Neural cell (in vitro differentiated cells): Measurements from ENCODE around the gene CRYZL1. TPM values are rescaled to one million over a fixed set of nuclear protein-coding genes. Genes with fewer than 3 reads are reported as not detected.

Source experiments
- H2AFZ ChIP-seq: fragments of 200-600, 300-800 bp; sonication (generic), shearing (Covaris generic); 2 replicates; pipeline ENCODE4 v1.6.0; 2014; ENCODE audit warnings: low read depth, mild to moderate bottlenecking, antibody characterized with exemption, low read length, moderate library complexity
- H3F3A ChIP-seq: fragments of 200-600 bp; shearing (Covaris generic); 2 replicates; pipeline ENCODE4 v1.6.1; 2016; ENCODE audit warnings: mild to moderate bottlenecking, moderate library complexity, mixed read lengths, antibody characterized with exemption, low read length; ENCODE audit not compliant: insufficient read depth, poor library complexity, severe bottlenecking
- H3K27ac ChIP-seq: fragments of 200-600, 300-800 bp; sonication (generic), shearing (Covaris generic); 2 replicates; pipeline ENCODE4 v1.5.1; 2014; ENCODE audit warnings: mild to moderate bottlenecking, low read length, moderate library complexity
- H3K27me3 ChIP-seq: fragments of 300-800, 200-600 bp; sonication (generic), shearing (Covaris generic); 2 replicates; pipeline ENCODE4 v1.6.0; 2014; ENCODE audit warnings: mild to moderate bottlenecking, low read depth, low read length, moderate library complexity; ENCODE audit not compliant: insufficient read depth
- H3K36me3 ChIP-seq: fragments of 300-800, 200-600 bp; sonication (generic), shearing (Covaris generic); 2 replicates; pipeline ENCODE4 v1.5.1; 2014; ENCODE audit warnings: mild to moderate bottlenecking, antibody characterized with exemption, low read length, moderate library complexity; ENCODE audit not compliant: insufficient read depth
- H3K4me2 ChIP-seq: fragments of 300-800, 200-600 bp; sonication (generic), shearing (Covaris generic); 2 replicates; pipeline ENCODE4 v1.6.0; 2014; ENCODE audit warnings: mild to moderate bottlenecking, low read length
- H3K4me3 ChIP-seq: fragments of 300-800, 200-600 bp; sonication (generic), shearing (Covaris generic); 2 replicates; pipeline ENCODE4 v1.5.1; 2014; ENCODE audit warnings: mild to moderate bottlenecking, low read length, moderate library complexity
- H3K79me2 ChIP-seq: fragments of 200-600 bp; shearing (Covaris generic); replicated peaks from 2 replicates; pipeline ENCODE4 v1.6.0; 2014; ENCODE audit warnings: mild to moderate bottlenecking, low read length, moderate library complexity; ENCODE audit not compliant: insufficient read depth
- H3K9ac ChIP-seq: fragments of 300-800, 200-600 bp; sonication (generic), shearing (Covaris generic); 2 replicates; pipeline ENCODE4 v1.6.1; 2016; ENCODE audit warnings: mild to moderate bottlenecking, low read length, mixed read lengths
- H3K9me2 ChIP-seq: fragments of 200-600 bp; shearing (Covaris generic); 2 replicates; pipeline ENCODE4 v1.6.1; 2016; ENCODE audit warnings: mild to moderate bottlenecking, low read length, mixed read lengths; ENCODE audit not compliant: insufficient read depth
- H3K9me3 ChIP-seq: fragments of 200-600, 300-800 bp; sonication (generic), shearing (Covaris generic); 2 replicates; pipeline ENCODE4 v1.6.1; 2016; ENCODE audit warnings: mild to moderate bottlenecking, mixed run types, low read length, moderate library complexity, mixed read lengths
- H4K20me1 ChIP-seq: fragments of 200-600 bp; shearing (Covaris generic); 2 replicates; pipeline ENCODE4 v1.6.1; 2016; ENCODE audit warnings: mild to moderate bottlenecking, mixed run types; ENCODE audit not compliant: insufficient read depth
- EP300 ChIP-seq: fragments of 450-650 bp; conservative IDR thresholded peaks from 2 replicates; pipeline ENCODE4 v1.6.1; 2014; ENCODE audit warnings: antibody characterized with exemption, mild to moderate bottlenecking, moderate library complexity; ENCODE audit not compliant: poor library complexity, severe bottlenecking
- EZH2 ChIP-seq: fragments of 200-600, 300-800 bp; shearing (Covaris generic), sonication (generic); IDR thresholded peaks from 2 replicates; pipeline ENCODE4 v1.6.1; 2014; ENCODE audit warnings: antibody characterized with exemption, low read length, borderline replicate concordance, mild to moderate bottlenecking; ENCODE audit not compliant: insufficient read depth, poor library complexity, severe bottlenecking
- MXI1 ChIP-seq: fragments of 450-650 bp; conservative IDR thresholded peaks from 2 replicates; pipeline ENCODE4 v1.6.1; 2014; ENCODE audit warnings: antibody characterized with exemption, mild to moderate bottlenecking; ENCODE audit not compliant: poor library complexity, severe bottlenecking
- POLR2AphosphoS5 ChIP-seq: IDR thresholded peaks from 2 replicates; pipeline ENCODE4 v1.6.1; 2012
- RAD21 ChIP-seq: fragments of 450-650 bp; conservative IDR thresholded peaks from 2 replicates; pipeline ENCODE4 v1.6.1; 2014; ENCODE audit warnings: antibody characterized with exemption, mild to moderate bottlenecking, moderate library complexity
- SMC3 ChIP-seq: fragments of 450-650 bp; conservative IDR thresholded peaks from 2 replicates; pipeline ENCODE4 v1.6.1; 2014; ENCODE audit warnings: antibody characterized with exemption, mild to moderate bottlenecking, moderate library complexity; ENCODE audit not compliant: poor library complexity
- TAF1 ChIP-seq: IDR thresholded peaks from 2 replicates; pipeline ENCODE4 v1.6.1; 2012; ENCODE audit warnings: low read depth
- polyA plus RNA-seq: library from polyadenylated mRNA; depleted of rRNA; stranded (reverse); fragments of >200 nt; gene quantifications from 2 replicates; pipeline ENCODE4 v1.2.3, GENCODE V29; 2014
- TF ChIP-seq, protein P1 (sequence below): IDR thresholded peaks from 2 replicates; pipeline ENCODE4 v1.6.1; 2012; ENCODE audit warnings: borderline replicate concordance
- TF ChIP-seq, protein P2 (sequence below): fragments of 450-650 bp; IDR thresholded peaks from 2 replicates; pipeline ENCODE4 v1.5.1; 2014; ENCODE audit warnings: antibody characterized with exemption, mild to moderate bottlenecking, moderate library complexity; ENCODE audit not compliant: poor library complexity, severe bottlenecking

Gene CRYZL1
- polyA plus RNA-seq, 1 donor from 2014 or later, result 54.3 TPM

DNA sequence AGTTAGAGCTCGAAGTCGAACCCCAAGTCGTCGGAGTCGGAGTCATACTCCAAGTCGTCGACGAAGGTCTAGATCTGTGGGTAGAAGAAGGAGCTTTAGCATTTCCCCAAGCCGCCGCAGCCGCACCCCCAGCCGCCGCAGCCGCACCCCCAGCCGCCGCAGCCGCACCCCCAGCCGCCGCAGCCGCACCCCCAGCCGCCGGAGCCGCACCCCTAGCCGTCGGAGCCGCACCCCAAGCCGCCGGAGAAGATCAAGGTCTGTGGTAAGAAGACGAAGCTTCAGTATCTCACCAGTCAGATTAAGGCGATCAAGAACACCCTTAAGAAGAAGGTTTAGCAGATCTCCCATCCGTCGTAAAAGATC, 86.6 kb downstream of the CRYZL1 start:
- no peak for TF ChIP-seq SMC3
- TF ChIP-seq, protein P1, sequence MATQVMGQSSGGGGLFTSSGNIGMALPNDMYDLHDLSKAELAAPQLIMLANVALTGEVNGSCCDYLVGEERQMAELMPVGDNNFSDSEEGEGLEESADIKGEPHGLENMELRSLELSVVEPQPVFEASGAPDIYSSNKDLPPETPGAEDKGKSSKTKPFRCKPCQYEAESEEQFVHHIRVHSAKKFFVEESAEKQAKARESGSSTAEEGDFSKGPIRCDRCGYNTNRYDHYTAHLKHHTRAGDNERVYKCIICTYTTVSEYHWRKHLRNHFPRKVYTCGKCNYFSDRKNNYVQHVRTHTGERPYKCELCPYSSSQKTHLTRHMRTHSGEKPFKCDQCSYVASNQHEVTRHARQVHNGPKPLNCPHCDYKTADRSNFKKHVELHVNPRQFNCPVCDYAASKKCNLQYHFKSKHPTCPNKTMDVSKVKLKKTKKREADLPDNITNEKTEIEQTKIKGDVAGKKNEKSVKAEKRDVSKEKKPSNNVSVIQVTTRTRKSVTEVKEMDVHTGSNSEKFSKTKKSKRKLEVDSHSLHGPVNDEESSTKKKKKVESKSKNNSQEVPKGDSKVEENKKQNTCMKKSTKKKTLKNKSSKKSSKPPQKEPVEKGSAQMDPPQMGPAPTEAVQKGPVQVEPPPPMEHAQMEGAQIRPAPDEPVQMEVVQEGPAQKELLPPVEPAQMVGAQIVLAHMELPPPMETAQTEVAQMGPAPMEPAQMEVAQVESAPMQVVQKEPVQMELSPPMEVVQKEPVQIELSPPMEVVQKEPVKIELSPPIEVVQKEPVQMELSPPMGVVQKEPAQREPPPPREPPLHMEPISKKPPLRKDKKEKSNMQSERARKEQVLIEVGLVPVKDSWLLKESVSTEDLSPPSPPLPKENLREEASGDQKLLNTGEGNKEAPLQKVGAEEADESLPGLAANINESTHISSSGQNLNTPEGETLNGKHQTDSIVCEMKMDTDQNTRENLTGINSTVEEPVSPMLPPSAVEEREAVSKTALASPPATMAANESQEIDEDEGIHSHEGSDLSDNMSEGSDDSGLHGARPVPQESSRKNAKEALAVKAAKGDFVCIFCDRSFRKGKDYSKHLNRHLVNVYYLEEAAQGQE, result no peak
- no peak for TF ChIP-seq MXI1
- TF ChIP-seq, protein P2, sequence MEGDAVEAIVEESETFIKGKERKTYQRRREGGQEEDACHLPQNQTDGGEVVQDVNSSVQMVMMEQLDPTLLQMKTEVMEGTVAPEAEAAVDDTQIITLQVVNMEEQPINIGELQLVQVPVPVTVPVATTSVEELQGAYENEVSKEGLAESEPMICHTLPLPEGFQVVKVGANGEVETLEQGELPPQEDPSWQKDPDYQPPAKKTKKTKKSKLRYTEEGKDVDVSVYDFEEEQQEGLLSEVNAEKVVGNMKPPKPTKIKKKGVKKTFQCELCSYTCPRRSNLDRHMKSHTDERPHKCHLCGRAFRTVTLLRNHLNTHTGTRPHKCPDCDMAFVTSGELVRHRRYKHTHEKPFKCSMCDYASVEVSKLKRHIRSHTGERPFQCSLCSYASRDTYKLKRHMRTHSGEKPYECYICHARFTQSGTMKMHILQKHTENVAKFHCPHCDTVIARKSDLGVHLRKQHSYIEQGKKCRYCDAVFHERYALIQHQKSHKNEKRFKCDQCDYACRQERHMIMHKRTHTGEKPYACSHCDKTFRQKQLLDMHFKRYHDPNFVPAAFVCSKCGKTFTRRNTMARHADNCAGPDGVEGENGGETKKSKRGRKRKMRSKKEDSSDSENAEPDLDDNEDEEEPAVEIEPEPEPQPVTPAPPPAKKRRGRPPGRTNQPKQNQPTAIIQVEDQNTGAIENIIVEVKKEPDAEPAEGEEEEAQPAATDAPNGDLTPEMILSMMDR, result no peak
- no peak for TF ChIP-seq TAF1
- no peak for TF ChIP-seq EZH2
- TF ChIP-seq RAD21, result no peak
- TF ChIP-seq POLR2AphosphoS5, result no peak
- TF ChIP-seq EP300, result no peak
- peak overlapping the region; percentile 39 for H3K4me3 ChIP-seq
- no peak overlapping the region for H2AFZ ChIP-seq
- no peaks in the 10 kb centered on the region for H3K27me3 ChIP-seq
- no peak overlapping the region for H3K9ac ChIP-seq
- H3K9me3 ChIP-seq, result no peaks in the 10 kb centered on the region
- no peak overlapping the region for H3K4me2 ChIP-seq
- peaks cover 76% of the 10 kb centered on the region for H3K79me2 ChIP-seq
- peaks cover 38% of the 10 kb centered on the region for H3K36me3 ChIP-seq
- H3K27ac ChIP-seq, result no peak overlapping the region
- H4K20me1 ChIP-seq, result no peaks in the 10 kb centered on the region
- no peaks in the 10 kb centered on the region for H3F3A ChIP-seq
- H3K9me2 ChIP-seq, result no peaks in the 10 kb centered on the region

DNA sequence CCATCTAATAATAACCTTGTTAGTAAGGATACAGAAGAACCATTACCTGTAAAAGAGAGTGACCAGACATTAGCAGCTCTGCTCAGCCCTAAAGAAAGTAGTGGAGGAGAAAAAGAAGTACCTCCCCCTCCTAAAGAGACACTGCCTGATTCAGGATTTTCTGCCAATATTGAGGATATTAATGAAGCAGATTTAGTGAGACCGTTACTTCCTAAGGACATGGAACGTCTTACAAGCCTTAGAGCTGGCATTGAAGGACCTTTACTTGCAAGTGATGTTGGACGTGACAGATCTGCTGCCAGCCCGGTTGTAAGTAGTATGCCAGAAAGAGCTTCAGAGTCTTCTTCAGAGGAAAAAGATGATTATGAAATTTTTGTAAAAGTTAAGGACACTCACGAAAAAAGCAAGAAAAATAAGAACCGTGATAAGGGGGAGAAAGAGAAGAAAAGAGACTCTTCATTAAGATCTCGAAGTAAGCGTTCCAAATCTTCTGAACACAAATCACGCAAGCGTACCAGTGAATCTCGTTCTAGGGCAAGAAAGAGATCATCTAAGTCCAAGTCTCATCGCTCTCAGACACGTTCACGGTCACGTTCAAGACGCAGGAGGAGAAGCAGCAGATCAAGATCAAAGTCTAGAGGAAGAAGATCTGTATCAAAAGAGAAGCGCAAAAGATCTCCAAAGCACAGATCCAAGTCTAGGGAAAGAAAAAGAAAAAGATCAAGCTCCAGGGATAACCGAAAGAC, 87.1 kb downstream of the CRYZL1 start:
- Histone ChIP-seq H3K27me3 (no peaks in the 10 kb centered on the region), H3K9me2 (no peaks in the 10 kb centered on the region), H3K4me3 (no peak overlapping the region), H3K36me3 (peaks cover 39% of the 10 kb centered on the region), H4K20me1 (no peaks in the 10 kb centered on the region), H3K4me2 (no peak overlapping the region), H3K9ac (no peak overlapping the region), H2AFZ (no peak overlapping the region), H3F3A (no peaks in the 10 kb centered on the region), H3K79me2 (peaks cover 76% of the 10 kb centered on the region), H3K9me3 (no peaks in the 10 kb centered on the region), H3K27ac (no peak overlapping the region)
- TF ChIP-seq EP300 (no peak), RAD21 (no peak), EZH2 (no peak), MXI1 (no peak), POLR2AphosphoS5 (no peak), SMC3 (no peak), TAF1 (no peak)
- TF ChIP-seq, protein P2, result no peak
- TF ChIP-seq, protein P1, result no peak
